GM21423 (cell line): ENCODE data around the gene ZNF414.

Experiments used
- ATAC-seq: cut with Tn5 transposase; IDR thresholded peaks from one replicate; pipeline ENCODE4 v1.9.1; 2021; ENCODE audit warnings: mild to moderate bottlenecking, moderate library complexity; ENCODE audit not compliant: unreplicated experiment

The ZNF414 gene

GRCh38 chr19:8468761-8469373, 45.1 kb downstream of the ZNF414 start:
- ATAC-seq = no peak

GRCh38 chr19:8468124-8468523, 45.8 kb downstream of the ZNF414 start:
- no peak for ATAC-seq

- ATAC-seq = no peak
Observed at GRCh38 chr19:8466018-8466417, 47.9 kb downstream of the ZNF414 start.

- ATAC-seq = no peak
Observed at GRCh38 chr19:8463365-8463764, 50.6 kb downstream of the ZNF414 start.

GRCh38 chr19:8462571-8462970, 51.4 kb downstream of the ZNF414 start:
- no peak for ATAC-seq

- no peak for ATAC-seq
Observed at GRCh38 chr19:8461891-8462290, 52.1 kb downstream of the ZNF414 start.

GRCh38 chr19:8461376-8461775, 52.6 kb downstream of the ZNF414 start:
- ATAC-seq = no peak

- ATAC-seq = no peak
Observed at GRCh38 chr19:8460516-8461298, 53.3 kb downstream of the ZNF414 start.
